ENCODE data around the gene CD9.

CD9 gene

GRCh38 chr12:6275928-6276887, 76.0 kb downstream of the CD9 start:
- DNase-seq (ENCODE audit: low read depth in 2 of 2) = no peak

DNA sequence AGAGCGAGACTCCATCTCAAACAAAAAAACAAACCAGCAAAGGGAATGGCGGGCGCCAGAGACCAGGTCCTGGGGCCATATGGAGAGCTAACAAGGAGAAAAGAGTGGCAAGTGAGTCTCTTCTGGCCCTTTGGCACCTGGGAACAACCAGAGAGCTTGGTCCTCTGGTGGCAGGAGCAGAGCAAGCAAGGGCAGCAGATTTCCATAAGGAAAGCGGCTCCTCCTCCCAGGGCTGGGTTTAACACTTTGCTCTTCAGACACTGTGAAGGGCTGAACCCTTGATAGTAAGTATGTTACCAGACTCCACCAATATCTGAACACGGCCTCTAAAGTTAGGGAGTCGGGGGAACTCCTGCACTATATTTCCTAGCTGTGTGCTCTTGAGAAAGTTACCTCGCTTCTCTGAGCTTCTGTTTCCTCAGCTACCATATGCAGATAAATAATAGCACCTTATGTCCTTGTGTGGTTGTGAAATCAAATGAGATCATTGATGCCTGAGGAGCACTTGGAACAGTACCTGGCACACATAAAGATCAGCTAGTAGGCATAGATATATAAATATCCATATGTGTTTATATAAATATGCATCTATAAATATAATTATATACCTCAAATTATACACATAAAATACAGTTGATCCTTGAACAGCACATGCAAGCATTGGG, 76.9 kb downstream of the CD9 start:
- DNase-seq (ENCODE audit: low read depth in 2 of 2) = no peak

GRCh38 chr12:6277982-6278438, 77.8 kb downstream of the CD9 start:
- peak; percentile 15 to 46 for DNase-seq (ENCODE audit: low read depth in 2 of 2)

GRCh38 chr12:6278439-6279255, 78.4 kb downstream of the CD9 start:
- peak; percentile 63 to 81 for DNase-seq (ENCODE audit: low read depth in 2 of 2)

- no peak for DNase-seq (ENCODE audit: low read depth in 2 of 2)
Observed at GRCh38 chr12:6279256-6279628, 79.0 kb downstream of the CD9 start.

GRCh38 chr12:6279631-6280030, 79.4 kb downstream of the CD9 start:
- no peak for DNase-seq (ENCODE audit: low read depth in 2 of 2)

DNA sequence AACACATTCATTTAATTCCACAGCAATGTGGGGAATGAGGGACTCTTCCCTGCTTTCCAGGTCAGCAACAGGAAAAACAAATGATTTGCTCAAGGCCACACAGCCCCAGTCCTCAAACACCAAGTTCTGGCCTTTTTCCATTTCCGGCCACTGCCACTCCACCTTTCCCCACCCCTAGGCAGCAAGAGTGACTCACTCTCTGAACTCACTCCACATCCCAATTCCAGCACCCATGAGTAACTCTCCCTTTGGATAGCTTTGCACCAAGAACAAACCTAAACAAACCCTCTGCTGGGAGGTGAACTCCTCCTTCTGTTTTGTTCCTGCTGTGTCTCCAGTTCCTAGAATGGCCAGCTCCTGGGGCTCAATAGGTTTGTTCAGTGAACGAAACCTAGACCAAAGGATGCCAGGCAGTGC, 79.9 kb downstream of the CD9 start:
- DNase-seq (ENCODE audit: low read depth in 2 of 2) = no peak

DNA sequence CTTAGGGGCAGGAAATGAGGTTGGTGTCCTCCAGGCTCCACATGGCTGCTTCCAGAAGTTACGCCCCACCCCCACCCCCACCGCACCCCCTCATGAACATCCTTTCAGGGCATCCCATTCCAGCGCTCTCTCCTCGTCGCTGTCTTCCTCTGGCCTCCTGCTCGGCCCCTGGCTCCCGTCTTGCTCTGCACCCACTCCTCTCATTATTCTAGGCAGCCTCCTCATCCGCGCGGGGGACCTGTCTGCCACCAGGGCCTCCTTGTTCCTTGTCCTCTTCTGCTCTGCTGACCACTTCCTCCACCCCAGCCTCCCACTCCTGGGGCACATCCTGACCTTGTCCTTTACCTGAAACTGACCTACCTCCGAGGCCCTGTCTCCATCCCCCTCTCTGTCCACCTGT, 80.5 kb downstream of the CD9 start:
- DNase-seq (ENCODE audit: low read depth in 2 of 2) = no peak

DNA sequence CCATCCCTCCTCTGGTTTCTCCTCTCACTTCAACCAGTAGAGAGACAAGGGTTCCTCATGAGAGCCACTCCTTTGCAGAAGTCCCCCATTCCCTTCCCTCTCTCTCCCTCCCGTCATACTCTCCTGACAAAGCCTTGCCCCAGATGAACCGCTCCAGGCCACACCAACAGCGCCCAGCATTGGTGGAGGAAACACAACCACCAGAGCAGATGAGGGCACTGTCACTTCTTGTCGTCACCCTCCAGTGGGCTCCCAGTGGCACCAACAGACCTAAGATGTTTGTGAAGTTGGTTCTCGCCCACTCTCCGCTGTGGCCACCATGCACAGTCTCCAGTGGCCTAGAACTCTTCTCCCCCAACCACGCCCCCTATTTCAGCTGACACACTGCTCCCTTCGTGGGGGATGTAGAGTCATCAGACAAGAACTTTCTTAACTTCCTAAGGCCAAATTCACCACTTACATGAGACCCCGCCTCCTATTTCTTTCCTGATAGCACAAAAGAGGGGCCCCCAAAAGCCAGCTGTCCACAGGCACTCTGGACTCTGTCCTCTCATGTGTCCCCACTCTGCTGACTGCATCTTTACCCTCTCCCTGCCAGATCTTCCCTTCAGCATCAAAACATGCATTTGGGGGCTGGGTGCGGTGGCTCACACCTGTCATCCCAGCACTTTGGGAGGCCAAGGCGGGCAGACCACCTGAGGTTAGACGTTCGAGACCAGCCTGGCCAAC, 81.0 kb downstream of the CD9 start:
- DNase-seq (ENCODE audit: low read depth in 2 of 2) = no peak

DNA sequence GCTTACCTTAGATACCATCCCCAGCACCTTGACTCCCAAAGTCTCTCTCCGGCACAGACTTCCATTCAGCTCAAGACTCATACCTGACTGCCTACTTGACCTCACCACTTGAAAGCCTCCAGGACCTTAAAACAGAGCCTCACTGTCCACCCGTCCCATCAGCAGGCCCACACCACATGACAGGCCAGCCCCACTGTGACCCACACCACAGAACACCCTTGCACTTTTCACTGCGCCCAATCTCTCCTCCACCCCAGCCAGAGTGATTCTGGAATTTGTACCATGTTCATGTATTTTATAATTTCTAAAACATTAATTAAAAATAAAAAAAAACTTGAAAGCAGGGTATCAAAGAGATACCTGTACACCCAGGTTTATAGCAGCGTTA, 82.2 kb downstream of the CD9 start:
- no peak for DNase-seq (ENCODE audit: low read depth in 2 of 2)

DNA sequence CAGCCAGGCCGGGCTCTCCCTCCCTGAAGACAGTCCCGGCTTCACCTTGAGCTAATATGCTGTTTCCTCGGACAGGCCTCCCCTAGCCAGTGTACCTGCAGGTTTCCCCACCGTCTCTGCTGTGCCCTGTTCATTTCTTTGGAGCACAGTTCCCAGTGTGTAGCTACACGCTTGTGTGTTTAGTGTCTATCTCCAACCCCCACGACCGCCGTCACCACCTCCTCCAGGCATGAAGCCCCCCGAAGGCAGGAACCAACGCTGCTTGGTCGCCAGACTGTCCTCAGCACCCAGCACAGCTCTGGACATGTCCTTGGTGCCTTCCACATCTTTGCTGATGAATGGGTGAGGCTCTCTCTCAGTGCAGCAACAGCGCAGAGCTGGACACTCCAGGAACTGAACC, 84.1 kb downstream of the CD9 start:
- DNase-seq (ENCODE audit: low read depth in 2 of 2) = no peak

- DNase-seq (ENCODE audit: low read depth in 2 of 2) = peak; percentile 20 to 45
Observed at GRCh38 chr12:6285063-6285477, 84.9 kb downstream of the CD9 start.

DNA sequence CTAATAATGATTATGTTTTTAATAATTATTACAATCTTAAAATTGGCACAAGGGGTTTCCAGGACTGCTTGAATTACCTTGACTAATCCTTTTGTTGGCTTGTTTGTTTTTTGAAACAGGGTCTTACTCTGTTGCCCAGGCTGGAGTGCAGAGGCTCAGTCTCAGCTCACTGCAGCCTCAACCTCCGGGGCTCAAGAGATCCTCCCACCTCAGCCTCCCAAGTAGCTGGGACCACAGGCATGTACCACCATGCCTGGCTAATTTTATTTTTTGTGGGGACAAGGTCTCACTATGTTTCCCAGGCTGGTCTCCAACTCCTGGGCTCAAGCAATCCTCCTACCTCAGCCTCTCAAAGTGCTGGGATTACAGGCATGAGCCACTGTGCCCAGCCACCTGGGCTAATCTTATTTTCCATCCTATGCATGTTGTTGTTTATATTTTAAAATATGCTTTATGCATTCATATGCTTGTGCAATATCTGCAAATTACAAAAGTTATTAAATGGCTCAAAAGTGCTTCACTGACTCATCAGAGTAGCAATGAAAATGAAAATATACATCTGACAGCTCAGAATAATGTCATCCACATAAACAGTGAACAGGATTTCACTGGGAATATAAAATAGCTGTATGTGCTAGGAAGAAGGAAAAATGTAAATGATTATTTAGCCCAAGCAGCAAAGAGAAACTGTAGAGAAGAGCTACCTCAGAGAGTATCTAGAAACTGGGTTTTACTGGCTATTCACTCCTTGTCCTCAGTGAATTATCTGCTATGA, 85.5 kb downstream of the CD9 start:
- DNase-seq (ENCODE audit: low read depth in 2 of 2) = no peak

Data from stimulated activated CD4-positive, alpha-beta T cell treated with anti-CD3 and anti-CD28 coated beads, Interleukin-12 subunit alpha, Interleukin-12 subunit beta, amount 100 ng/mL, for 24 hours (primary cell).